OCI-LY7 (cell line): ENCODE measurements around the gene C1orf226. TPM values are rescaled to one million over a fixed set of nuclear protein-coding genes. Genes with fewer than 3 reads are reported as not detected.
"Not testable (repeated sequence)": the region's sequence is repeated elsewhere in the genome, so short reads cannot be mapped to it uniquely, and the experiment has no call there.

Source experiments
- BruUV-seq: library from RNA; stranded (reverse); fragments of 400-500 nt; replicated peaks from 2 replicates; lab custom pipeline; 2021; lab: Mats Ljungman, UMichigan
- CTCF ChIA-PET: fragments of 300-600 bp; sonication (Branson Sonifier 250); formaldehyde crosslinking; loops from one replicate; lab custom pipeline; 2022; ENCODE audit warnings: antibody characterized with exemption; ENCODE audit not compliant: unreplicated experiment; lab: Charles Lee
- POLR2A ChIA-PET: fragments of 300-600 bp; sonication (Branson Sonifier 250); formaldehyde crosslinking; loops from one replicate; lab custom pipeline; 2022; ENCODE audit warnings: antibody characterized with exemption; lab: Charles Lee
- DNase-seq: peaks from one replicate; pipeline ENCODE4 v3.0.0-alpha.2; 2015; ENCODE audit warnings: low spot score
- H2AFZ ChIP-seq: fragments of 200-600 bp; sonication (generic), shearing (Covaris generic); 2 replicates; pipeline ENCODE4 v1.6.1; 2014; ENCODE audit warnings: mild to moderate bottlenecking, antibody characterized with exemption, low read length, moderate library complexity
- H3K27ac ChIP-seq: fragments of 200-600 bp; sonication (generic); 2 replicates; pipeline ENCODE4 v1.5.1; 2014; ENCODE audit warnings: mixed run types, low read depth, mild to moderate bottlenecking, moderate library complexity, low read length, inconsistent platforms; ENCODE audit not compliant: poor library complexity, severe bottlenecking
- H3K36me3 ChIP-seq: fragments of 200-600 bp; sonication (generic); 2 replicates; pipeline ENCODE4 v1.6.1; 2014; ENCODE audit warnings: mild to moderate bottlenecking, antibody characterized with exemption, low read length, moderate library complexity, mixed read lengths; ENCODE audit not compliant: insufficient read depth
- H3K4me1 ChIP-seq: fragments of 200-600 bp; sonication (generic); 2 replicates; pipeline ENCODE4 v1.5.1; 2014; ENCODE audit warnings: mild to moderate bottlenecking, low read length; ENCODE audit not compliant: insufficient read depth, poor library complexity, severe bottlenecking
- H3K4me2 ChIP-seq: fragments of 200-600 bp; sonication (generic); 2 replicates; pipeline ENCODE4 v1.6.1; 2014; ENCODE audit warnings: mild to moderate bottlenecking, low read length
- H3K4me3 ChIP-seq: fragments of 200-600 bp; sonication (generic); 2 replicates; pipeline ENCODE4 v1.5.1; 2014; ENCODE audit warnings: mild to moderate bottlenecking, low read depth, low read length; ENCODE audit not compliant: poor library complexity, severe bottlenecking
- H3K79me2 ChIP-seq: fragments of 200-600 bp; sonication (generic); 2 replicates; pipeline ENCODE4 v1.6.1; 2016; ENCODE audit warnings: low read depth, mild to moderate bottlenecking, low read length, moderate library complexity, mixed read lengths; ENCODE audit not compliant: insufficient read depth
- H3K9me2 ChIP-seq: fragments of 200-600 bp; sonication (generic); 2 replicates; pipeline ENCODE4 v1.6.1; 2016; ENCODE audit warnings: mild to moderate bottlenecking, low read length, mixed read lengths; ENCODE audit not compliant: insufficient read depth
- H3K9me3 ChIP-seq: fragments of 200-600 bp; sonication (generic); 2 replicates; pipeline ENCODE4 v1.6.1; 2014; ENCODE audit warnings: mild to moderate bottlenecking, mixed run types, low read length, mixed read lengths
- H4K20me1 ChIP-seq: fragments of 200-600 bp; sonication (generic); 2 replicates; pipeline ENCODE4 v1.6.1; 2014; ENCODE audit warnings: mild to moderate bottlenecking, antibody characterized with exemption, low read length, moderate library complexity, mixed read lengths; ENCODE audit not compliant: insufficient read depth
- EZH2phosphoT487 ChIP-seq: fragments of 200-600 bp; sonication (generic); IDR thresholded peaks from 2 replicates; pipeline ENCODE4 v1.6.1; 2018; ENCODE audit warnings: low read depth, borderline replicate concordance, mild to moderate bottlenecking, mixed run types, antibody characterized with exemption, low read length, moderate library complexity, mixed read lengths
- intact Hi-C: fragments of 100-400 bp; cut with micrococcal nuclease; formaldehyde crosslinking; loops from one replicate; pipeline ENCODE4 v1.10.0; 2022; ENCODE audit not compliant: unreplicated experiment
- total RNA-seq, 2 experiments: library from RNA; depleted of rRNA in 1 of 2; stranded (reverse); fragments of >200 nt in 1 of 2; shearing (Covaris generic) in 1 of 2; gene quantifications; 2 replicates each; pipeline ENCODE4 v1.2.3, GENCODE V29; 2014 to 2022
- TF ChIP-seq, protein P1 (sequence below): fragments of 200-600 bp; sonication (generic); conservative IDR thresholded peaks from 2 replicates; pipeline ENCODE4 v1.5.1; 2014; ENCODE audit warnings: mild to moderate bottlenecking, antibody characterized with exemption, low read length, moderate library complexity, mixed read lengths

The C1orf226 gene
- total RNA-seq, 2 experiments from 2014 or later, result not detected

GRCh38 chr1:162347281-162347680 lies 34.2 kb upstream of the C1orf226 start:
- CTCF ChIA-PET, result no interaction called here
- intact Hi-C loops, result no loop called here
- no peak overlapping the region for H3K4me2 ChIP-seq
- H3K27ac ChIP-seq, result no peak overlapping the region
- no peaks in the 10 kb centered on the region for H3K9me3 ChIP-seq
- no TSS peak for BruUV-seq
- H4K20me1 ChIP-seq, result no peaks in the 10 kb centered on the region; the same call in 1 of the 2 replicates
- TF ChIP-seq, protein P1, sequence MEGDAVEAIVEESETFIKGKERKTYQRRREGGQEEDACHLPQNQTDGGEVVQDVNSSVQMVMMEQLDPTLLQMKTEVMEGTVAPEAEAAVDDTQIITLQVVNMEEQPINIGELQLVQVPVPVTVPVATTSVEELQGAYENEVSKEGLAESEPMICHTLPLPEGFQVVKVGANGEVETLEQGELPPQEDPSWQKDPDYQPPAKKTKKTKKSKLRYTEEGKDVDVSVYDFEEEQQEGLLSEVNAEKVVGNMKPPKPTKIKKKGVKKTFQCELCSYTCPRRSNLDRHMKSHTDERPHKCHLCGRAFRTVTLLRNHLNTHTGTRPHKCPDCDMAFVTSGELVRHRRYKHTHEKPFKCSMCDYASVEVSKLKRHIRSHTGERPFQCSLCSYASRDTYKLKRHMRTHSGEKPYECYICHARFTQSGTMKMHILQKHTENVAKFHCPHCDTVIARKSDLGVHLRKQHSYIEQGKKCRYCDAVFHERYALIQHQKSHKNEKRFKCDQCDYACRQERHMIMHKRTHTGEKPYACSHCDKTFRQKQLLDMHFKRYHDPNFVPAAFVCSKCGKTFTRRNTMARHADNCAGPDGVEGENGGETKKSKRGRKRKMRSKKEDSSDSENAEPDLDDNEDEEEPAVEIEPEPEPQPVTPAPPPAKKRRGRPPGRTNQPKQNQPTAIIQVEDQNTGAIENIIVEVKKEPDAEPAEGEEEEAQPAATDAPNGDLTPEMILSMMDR, result no peak
- no peak for TF ChIP-seq EZH2phosphoT487
- no peaks in the 10 kb centered on the region for H3K79me2 ChIP-seq
- POLR2A ChIA-PET, result interaction anchor here (0.7 kb wide), 1 partner anchor 57 kb away, joined by 3 read pairs; no protein-coding TSS in a partner anchor
- no peak overlapping the region for H3K4me3 ChIP-seq
- no peak for DNase-seq
- no peaks in the 10 kb centered on the region for H3K4me1 ChIP-seq
- no peaks in the 10 kb centered on the region for H3K36me3 ChIP-seq
- H2AFZ ChIP-seq, result no peak overlapping the region
- no peaks in the 10 kb centered on the region for H3K9me2 ChIP-seq

DNA sequence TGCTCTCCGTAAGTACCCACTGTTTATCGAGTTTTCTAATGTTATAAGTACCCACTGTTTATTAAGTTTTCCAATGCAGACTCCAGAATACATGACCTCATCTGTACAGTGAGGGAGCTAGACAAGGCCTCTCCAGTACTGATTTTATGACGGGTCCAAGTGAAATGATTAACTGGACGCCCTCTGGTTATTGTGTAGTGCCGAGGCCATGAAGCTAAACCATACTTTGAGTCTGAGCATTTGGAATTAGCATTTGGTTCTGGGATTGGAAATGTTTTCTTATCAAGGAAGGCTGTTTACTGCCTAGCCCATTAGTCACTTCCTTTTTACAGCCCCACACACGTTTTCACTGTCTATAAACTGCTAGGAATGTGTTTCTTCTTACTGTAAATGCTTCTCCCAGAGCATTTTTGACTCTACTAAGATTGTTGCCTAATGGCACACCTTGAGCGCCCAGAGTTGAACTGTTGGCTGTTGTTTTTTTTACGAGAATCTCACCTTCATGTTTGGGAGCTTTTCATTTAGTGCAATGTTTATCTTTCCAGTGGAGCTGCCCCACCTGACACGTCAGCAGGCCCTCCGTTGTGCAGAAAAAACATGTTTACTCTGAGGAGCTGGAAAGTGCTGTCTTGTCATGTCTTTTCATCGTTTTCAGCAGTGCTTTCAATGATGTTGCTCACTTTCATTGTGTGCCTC lies 31.7 kb upstream of the C1orf226 start:
- DNase-seq, result no peak
- intact Hi-C loops, result no loop called here
- no peaks in the 10 kb centered on the region for H3K79me2 ChIP-seq
- H3K27ac ChIP-seq, result no peak overlapping the region
- CTCF ChIA-PET, result no interaction called here
- POLR2A ChIA-PET, result no interaction called here
- no peaks in the 10 kb centered on the region for H3K4me1 ChIP-seq
- no peaks in the 10 kb centered on the region for H3K36me3 ChIP-seq
- no TSS peak for BruUV-seq
- TF ChIP-seq EZH2phosphoT487, result no peak
- TF ChIP-seq, protein P1, result no peak
- H3K4me2 ChIP-seq, result no peak overlapping the region
- H3K4me3 ChIP-seq, result no peak overlapping the region
- no peaks in the 10 kb centered on the region; the same call in 1 of the 2 replicates for H4K20me1 ChIP-seq
- no peak overlapping the region for H2AFZ ChIP-seq
- no peaks in the 10 kb centered on the region for H3K9me2 ChIP-seq
- no peaks in the 10 kb centered on the region for H3K9me3 ChIP-seq

GRCh38 chr1:162351246-162351842 lies 30.2 kb upstream of the C1orf226 start:
- H3K4me2 ChIP-seq, result no peak overlapping the region
- H4K20me1 ChIP-seq, result no peaks in the 10 kb centered on the region; the same call in 1 of the 2 replicates
- intact Hi-C loops, result no loop called here
- H3K36me3 ChIP-seq, result no peaks in the 10 kb centered on the region
- BruUV-seq, result no TSS peak
- H2AFZ ChIP-seq, result no peak overlapping the region
- H3K27ac ChIP-seq, result no peak overlapping the region
- H3K9me2 ChIP-seq, result no peaks in the 10 kb centered on the region
- ChIA-PET CTCF (no interaction called here), POLR2A (no interaction called here)
- TF ChIP-seq EZH2phosphoT487, result no peak
- TF ChIP-seq, protein P1, result no peak
- no peaks in the 10 kb centered on the region for H3K9me3 ChIP-seq
- no peaks in the 10 kb centered on the region for H3K79me2 ChIP-seq
- H3K4me3 ChIP-seq, result no peak overlapping the region
- DNase-seq, result no peak
- no peaks in the 10 kb centered on the region for H3K4me1 ChIP-seq

GRCh38 chr1:162351874-162352273 lies 29.7 kb upstream of the C1orf226 start:
- H3K4me3 ChIP-seq, H4K20me1 ChIP-seq, CTCF ChIA-PET, intact Hi-C loops, H3K79me2 ChIP-seq, H3K36me3 ChIP-seq, POLR2A ChIA-PET, H3K27ac ChIP-seq, H3K9me2 ChIP-seq, DNase-seq, H3K9me3 ChIP-seq, H3K4me2 ChIP-seq, BruUV-seq, H2AFZ ChIP-seq, H3K4me1 ChIP-seq: not testable (repeated sequence)
